GM18867 (cell line): ENCODE measurements around the gene CUTC.

Experiments
- ATAC-seq: cut with Tn5 transposase; IDR thresholded peaks from one replicate; pipeline ENCODE4 v1.9.1; 2021; ENCODE audit warnings: mild to moderate bottlenecking, moderate library complexity; ENCODE audit not compliant: unreplicated experiment

Gene CUTC

DNA sequence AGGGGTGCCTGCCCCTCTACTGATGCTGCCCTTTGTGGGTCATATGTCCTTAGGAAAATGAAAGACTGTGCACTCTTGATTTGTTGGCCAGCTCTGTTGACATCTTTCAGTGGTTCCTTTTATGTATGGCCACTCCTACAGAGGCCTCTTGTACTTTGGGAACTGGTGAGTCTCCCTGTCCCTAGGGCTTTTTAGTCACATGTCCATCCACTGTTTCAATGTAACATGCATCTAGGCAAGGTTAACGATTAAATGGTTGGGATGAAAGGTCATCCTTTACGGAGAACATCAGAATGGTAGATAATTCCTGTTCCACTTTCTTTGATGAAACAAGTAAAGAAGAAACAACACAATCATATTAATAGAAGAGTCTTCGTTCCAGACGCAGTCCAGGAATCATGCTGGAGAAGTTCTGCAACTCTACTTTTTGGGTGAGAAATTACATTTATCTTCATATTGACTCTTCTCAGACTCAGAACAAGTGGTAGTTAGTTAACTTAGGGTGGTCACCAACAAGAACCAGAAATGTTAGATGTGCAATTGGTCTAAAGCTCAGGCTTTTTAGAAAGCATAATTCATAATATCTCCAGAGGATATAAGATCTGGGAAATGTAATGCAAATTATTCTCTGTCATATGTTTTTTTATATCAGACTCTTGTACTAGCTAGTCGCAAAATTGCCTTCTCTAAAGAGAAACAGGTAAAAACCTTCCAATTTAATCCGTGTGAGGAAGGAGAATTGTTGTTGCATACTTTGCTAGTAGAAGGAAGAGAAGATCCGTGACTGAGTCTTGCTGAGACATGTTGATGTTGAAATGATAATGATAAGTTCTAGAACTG, 50.6 kb downstream of the CUTC start, which contains the start of gene ABCC2:
TSS of gene ABCC2 (plus strand) at position 194 of the 840 bp plus-strand sequence. CDS start at position 399, 205 bp downstream.
- ATAC-seq: no peak

DNA sequence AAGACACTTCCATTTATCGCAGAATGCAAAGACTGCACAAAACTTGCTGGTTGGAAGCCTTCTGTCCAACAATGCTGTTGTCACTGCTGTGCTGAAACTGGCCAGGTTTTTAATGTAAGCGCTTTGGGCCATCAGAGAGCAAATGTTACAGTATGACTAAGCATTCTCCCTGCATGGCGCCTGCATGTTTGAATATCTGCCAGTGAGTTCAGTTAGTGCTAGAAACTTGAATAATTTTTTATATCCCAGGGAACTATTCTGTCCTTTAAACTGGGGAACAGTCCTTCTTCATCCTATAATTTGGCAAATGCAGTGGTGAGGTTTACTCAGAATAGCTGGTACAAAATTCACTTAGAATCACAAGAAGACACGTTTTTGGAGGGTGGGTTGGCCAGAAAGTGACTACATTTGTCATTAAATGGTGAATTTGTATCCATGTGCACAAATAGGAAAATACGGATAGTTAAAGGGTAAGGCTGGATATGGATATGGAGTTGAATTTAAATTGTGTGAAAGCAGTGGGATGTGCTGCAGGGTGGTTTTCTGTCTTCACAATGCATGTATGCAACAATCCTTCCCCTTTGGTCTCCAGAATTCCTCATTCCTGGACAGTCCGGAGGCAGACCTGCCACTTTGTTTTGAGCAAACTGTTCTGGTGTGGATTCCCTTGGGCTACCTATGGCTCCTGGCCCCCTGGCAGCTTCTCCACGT, 52.1 kb downstream of the CUTC start:
- no peak for ATAC-seq

DNA sequence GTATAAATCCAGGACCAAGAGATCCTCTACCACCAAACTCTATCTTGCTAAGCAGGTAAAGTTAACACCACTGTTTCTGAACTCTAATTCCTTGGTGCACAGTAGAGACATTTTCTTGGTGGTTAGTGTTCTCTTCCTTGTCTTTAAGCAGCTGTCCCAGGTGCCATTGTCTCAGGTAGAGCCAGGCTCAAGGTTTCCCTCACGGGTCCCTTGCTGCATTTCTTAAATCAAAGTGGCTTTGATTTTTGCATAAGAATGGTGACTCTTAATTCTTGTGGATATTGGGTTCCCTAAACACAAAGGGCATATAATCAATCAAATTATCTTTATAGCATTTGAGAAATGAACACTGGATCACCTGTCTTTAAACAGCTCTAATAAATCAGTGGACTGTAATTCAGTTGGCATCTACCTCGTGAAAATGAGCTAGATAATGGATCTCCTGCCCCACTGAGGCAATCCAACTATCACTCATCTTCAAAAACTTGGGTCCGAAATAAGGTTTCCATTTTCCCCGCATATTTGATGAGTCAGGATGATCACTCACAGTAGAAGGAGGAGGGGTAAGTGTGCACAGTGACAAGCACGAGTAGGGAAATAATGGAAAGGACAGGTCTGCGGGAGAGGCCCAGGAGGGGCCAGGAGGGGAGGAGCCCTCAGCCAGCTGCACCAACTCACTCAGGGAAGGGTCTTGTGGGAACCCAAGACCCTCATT, 52.9 kb downstream of the CUTC start:
- no peak for ATAC-seq

DNA sequence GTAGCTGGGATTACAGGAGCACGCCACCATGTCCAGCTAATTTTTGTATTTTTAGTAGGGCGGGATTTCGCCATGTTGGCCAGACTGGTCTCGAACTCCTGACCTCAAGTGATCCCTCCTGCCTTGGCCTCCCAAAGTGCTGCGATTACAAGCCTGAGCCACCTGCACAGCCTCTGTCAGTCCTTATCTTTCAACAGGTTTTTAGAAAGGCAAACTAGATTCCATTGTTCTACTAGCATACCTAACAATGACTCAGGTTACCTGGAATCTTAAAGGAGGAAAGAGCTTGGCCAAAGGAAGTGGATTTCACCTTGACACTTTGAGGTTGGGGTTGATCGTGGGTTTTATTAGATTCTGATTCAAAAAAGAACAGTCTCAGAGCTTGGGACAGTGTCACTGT, 53.6 kb downstream of the CUTC start:
- ATAC-seq: no peak

DNA sequence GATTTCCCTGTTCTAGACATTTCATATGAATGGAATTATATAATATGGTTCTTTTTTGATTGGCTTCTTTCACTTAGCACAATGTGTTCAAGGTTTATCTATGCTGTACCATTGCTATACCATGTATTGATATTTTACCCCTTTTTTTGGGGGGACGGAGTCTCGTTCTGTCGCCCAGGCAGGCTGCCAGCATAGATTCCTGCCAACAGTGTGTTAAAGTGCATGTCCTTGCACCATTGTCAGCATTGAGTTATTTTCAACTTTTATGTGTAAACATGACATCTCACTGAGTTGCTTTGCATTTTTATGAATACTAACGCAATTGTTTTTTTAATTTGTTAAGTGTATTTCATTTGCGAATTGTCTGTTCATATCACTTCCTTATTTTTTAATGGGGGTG, 55.3 kb downstream of the CUTC start:
- no peak for ATAC-seq

DNA sequence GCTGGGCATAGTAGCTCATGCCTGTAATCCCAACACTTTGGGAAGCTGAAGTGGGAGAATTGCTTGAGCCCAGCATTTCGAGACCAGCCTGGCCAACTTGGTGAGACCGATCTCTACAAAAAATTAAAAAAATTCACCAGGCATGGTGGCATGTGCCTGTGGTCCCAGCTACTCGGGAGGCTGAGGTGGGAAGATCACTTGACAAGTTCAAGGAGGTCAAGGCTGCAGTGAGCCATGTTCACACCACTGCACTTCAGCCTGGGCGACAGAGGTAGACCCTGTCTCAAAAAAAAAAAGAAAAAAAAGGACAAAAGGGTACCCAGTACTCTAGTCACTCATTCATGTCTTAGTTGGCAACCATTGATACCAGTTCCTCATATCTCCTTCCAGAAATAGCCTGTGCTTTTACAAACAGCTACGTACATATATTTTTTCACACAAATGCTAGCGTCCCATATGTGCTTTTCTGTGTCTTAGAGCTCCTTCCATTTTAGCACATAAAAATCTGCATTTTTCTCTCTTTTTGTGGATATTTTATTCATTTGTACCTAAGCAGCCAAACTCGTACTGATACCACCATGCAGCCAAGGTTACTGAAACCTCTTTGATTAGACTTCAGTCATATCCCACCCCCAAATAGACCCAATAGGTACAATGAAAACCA, 55.9 kb downstream of the CUTC start:
- ATAC-seq: no peak

DNA sequence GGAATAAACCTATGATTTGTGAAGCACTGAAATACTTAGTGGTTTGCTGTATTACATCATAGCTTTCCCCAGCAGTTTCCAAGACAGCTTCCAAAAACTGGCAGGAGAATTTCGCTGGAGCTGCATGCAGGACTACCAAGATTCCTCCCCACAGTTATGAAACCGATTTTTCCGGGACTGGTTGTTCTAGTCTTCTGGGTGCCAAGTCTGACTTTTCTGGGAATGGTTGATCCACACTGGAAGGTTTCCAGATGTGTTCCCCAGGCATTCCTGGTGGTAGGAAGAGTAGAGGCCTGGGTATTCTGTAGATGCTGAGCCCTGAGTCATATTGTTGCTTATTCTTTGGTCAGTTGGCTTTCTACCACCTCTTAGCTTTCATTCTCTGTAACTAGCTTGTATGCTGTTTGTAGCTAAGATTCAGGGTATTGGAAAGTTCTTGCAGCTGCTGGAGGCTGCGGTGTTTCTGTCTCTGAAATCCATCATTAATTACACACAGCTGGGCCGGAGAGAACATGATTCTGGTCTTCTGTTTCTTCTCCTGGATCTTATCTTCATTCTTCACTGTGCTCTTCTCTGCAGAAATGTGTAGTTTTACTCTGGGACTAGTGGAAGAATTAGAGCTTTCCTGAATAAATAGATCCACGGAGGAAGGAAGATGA, 56.7 kb downstream of the CUTC start:
- ATAC-seq: no peak

DNA sequence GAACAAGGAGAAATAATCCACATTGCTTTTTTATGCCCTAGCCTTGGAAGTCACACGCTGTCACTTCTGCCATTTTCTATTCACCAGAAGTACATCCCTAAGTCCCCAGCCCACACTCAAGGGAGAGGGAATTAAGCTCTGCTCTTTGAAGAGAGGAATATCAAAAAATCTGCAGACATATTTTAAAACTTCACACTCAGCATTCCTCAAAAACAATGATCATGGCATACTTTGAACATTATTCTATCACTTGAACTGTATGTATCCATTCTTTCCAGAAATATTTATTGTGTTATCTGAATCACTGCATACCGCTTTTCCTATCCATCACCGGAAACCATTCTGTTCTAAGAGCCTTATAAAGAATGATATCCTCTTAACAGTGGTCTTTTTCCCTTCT, 59.8 kb downstream of the CUTC start:
- ATAC-seq: no peak

DNA sequence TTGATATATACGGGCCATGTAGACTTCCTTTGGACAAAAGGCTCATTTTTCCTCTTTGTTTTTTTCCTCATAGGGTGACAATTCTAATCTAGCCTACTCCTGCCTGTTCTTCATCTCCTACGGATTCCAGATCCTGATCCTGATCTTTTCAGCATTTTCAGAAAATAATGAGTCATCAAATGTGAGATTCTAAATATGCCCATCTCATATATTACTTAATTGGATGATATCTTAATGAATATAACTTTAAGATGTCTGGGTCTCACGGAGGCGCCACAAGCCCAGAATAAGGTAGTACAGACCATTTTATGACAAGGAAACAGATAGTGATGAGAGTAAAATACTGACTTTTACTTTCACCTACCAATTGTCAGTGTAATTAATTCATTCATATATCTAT, 61.8 kb downstream of the CUTC start:
- ATAC-seq: no peak

DNA sequence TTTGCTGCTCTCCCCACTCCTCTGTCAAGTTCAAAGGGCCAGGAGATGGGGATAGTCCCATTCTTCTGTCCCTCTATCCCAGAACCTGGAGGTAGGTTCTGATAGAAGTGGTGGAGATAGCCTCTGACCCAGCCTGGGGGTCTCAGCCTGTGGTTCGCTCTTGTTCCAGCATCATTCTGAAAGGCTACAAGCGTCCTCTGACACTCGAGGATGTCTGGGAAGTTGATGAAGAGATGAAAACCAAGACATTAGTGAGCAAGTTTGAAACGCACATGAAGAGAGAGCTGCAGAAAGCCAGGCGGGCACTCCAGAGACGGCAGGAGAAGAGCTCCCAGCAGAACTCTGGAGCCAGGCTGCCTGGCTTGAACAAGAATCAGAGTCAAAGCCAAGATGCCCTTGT, 64.9 kb downstream of the CUTC start:
- no peak for ATAC-seq

DNA sequence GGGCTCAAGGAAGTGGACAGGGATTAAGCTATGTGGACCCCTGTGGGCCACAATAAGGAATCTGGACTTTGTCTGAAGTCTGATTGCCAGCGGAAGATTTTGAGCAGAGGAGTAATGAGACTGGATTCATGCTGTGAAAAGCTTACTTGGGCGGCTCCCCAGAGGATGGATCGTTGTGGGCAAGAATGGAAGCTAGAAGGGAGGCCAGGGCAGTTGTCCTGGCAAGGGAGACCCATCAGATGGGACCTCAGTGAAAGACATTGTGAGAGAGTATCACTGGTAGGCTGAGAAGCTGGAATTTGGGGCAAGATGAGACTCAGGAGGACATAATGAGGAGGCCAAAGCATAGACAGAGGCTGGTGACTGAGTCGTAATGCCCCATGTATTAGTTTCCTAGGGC, 66.0 kb downstream of the CUTC start:
- no peak for ATAC-seq

DNA sequence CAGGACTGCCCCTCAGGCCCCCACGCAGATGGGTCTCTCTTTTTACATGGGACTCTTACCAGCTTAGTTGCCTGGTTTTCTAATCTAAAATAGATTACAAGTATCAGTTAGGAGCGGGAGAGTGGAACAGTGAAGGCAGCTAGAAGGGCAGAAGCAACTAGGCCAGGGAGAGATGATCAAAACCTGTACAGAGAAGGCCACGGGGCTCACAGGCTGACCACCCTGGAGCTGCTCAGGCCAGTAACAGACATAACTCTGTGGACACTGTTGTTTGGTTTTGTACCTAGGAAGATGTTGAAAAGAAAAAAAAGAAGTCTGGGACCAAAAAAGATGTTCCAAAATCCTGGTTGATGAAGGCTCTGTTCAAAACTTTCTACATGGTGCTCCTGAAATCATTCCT, 66.9 kb downstream of the CUTC start:
- ATAC-seq: no peak

DNA sequence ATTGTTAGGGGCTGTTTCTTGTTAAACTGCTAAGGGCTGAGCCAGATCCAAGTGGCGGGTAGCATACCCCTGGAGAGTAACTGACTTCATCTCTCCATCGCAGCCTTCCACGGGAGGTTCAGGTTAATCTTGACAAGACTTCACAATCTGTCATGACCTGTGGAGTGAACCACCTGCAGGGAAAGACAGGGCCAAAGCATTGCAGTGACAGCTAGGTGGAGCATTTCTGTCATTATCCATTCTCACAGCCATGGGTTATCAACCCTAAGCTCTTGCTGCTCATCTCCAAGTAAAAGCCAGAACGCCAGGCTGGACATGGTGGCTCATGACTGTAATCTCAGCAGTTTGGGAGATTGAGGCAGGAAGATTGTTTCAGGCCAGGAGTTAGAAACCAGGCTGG, 67.6 kb downstream of the CUTC start:
- ATAC-seq: no peak

DNA sequence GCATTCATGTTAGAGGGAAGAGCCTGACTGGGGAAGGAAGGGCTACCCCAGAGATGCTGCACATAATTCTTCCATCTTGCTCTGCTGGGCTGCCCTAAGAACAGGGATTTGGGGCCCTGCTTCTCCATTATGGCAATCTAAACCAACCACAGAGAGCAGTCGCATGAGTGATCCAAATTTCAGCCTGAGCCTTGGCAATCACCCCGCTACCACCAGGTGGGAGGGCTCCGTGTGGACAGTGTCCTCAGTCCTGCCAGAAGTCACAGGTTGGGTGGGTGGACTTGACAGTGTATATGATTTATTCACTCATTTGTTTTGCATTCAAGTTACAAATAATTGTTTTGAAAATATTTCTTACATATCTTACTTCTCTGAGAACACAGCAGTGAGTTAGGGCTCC, 72.4 kb downstream of the CUTC start:
- ATAC-seq: no peak

DNA sequence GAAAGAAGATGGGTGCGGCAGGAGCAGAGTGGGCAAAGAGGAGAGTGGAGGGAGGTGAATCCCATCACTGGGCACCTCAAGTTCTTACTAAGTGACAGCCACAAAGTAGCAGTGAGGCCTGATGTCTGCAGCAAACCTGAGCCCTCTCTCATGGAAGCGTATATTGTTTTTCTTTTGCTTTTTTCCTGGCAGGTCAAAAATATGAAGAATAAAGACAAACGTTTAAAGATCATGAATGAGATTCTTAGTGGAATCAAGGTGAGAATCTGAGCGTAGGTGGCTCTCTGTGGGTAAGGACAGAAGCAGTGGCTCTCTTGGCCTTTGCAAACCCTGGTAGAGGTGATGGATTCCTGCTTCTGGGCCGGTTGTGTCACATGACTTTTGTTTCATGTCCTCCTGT, 73.2 kb downstream of the CUTC start:
- no peak for ATAC-seq
